HG03432 (cell line): Measurements from ENCODE around the gene TRAK1.
A peak's percentile ranks its signal among the peaks of the same experiment; 100 is the strongest.

Experiments
- ATAC-seq: cut with Tn5 transposase; IDR thresholded peaks from one replicate; pipeline ENCODE4 v1.9.1; 2021; ENCODE audit warnings: mild to moderate bottlenecking, moderate library complexity; ENCODE audit not compliant: unreplicated experiment

TRAK1 gene

DNA sequence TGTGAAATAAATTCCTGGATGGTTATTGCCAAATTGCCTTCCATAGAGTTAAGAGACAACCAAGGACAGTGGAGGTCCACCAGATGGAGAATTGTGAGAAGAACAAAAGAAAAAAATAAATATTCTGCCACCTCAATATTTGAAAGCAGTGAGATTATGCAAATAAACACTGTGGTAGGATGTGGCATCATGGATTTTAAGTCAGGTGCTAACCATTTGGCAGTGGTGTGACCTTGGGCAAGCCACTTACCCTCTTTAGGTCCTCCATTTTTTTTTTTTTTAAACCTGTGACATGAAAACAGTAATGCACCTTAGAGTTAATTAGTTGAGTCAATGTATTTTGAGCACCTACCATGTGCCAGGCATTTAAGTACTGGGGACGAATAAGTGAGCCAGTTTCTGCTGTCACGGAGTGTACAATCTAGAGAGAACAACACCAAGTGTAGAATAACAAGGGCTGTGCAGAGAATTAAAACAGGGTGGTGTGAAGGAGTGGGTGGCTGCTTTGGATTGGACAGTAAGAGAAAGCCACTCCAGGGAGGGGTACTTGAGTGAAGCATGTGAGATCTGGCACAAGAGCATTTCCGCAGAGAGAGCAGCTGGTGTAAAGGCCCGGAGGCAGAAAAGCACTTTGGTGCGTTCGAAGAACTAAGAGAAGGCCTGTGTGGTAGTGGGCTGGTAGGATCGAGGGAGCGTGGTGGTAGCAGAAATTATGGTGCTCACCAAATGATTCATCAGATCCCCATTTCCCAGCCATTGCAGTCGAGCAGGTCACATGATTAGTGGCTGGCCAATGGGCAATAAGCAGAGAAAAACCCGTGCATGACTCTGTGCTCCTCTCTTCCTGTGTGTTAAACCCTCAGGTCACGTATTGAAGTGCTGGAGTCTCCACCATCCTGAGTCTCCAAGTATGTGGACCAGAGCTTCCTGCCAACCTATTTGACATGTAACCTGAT, 135.6 kb downstream of the TRAK1 start:
- no peak for ATAC-seq

GRCh38 chr3:42228796-42229195, 137.6 kb downstream of the TRAK1 start:
- ATAC-seq: no peak

DNA sequence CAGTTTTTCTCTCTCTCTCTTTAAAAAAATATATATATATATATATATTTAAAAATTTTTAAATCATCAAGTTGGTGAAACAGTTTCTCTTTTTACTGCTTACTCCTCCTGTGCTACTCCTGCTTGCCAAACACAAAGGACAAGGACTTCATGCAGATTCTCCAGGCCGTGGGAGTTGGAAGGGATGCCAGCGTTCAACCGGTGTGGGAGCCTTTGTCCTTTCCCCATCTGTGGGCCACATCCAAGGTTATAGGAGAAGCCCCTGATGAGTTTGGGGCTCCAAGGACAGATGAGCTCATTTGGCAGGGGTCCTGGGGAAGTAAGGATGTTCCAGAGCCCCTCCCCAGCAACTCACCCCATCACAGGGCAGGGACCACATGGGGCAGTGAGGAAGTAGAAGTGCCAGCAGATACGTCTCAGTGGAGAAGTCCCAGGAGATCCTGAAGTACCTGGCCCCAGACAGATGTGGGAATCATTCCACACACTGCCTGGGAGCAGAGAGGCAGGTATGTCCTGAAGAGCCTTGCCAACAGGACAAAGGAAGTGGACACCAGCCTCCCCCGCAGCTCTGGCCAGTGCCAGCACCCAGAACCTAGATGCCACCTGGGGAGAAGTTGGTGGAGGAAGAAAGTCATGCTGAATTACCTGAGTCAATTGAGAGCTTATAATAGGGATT, 138.2 kb downstream of the TRAK1 start:
- ATAC-seq: no peak

GRCh38 chr3:42229942-42230688, 139.0 kb downstream of the TRAK1 start:
- ATAC-seq: no peak

DNA sequence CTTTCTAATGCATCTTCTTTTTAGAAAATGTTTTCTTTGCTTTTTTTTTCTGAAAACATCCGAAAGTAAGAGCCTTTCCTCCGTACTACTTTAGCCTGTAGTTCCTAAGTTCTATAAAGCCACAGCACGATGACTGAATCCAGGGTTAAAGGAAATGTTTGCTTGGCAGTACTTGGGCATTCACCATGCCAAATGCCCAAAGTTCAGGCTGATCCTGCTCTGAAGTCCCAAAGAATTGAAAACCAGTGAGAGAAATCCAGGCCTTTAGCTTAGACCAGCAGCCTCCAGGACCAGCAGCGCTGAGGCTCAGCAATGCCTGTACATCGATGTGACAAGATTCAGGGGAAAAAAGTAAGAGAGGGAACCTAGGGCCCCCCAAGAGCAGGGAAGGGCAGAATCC, 139.7 kb downstream of the TRAK1 start:
- ATAC-seq: no peak

DNA sequence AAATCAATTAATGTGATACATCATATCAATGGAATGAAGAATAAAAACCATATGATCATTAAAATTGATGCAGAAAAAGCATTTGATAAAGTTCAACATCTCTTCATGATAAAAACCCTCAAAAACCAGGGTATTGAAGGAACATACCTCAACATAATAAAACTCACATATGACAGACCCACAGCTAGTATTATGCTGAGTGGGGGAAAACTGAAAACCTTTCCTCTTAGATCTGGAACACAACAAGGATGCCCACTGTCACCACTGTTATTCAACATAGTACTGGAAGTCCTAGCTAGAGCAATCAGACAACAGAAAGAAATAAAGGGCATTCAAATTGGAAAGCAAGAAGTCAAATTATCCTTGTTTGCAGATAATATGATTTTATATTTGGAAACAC, 144.4 kb downstream of the TRAK1 start:
- no peak for ATAC-seq

GRCh38 chr3:42236611-42237010, 145.5 kb downstream of the TRAK1 start:
- ATAC-seq: no peak

GRCh38 chr3:42246091-42246490, 154.9 kb downstream of the TRAK1 start:
- ATAC-seq: no peak

- ATAC-seq: peak; percentile 63
These were observed 156.4 kb downstream of the TRAK1 start for GRCh38 chr3:42247576-42248027.

GRCh38 chr3:42250761-42251160, 159.6 kb downstream of the TRAK1 start:
- ATAC-seq: no peak

DNA sequence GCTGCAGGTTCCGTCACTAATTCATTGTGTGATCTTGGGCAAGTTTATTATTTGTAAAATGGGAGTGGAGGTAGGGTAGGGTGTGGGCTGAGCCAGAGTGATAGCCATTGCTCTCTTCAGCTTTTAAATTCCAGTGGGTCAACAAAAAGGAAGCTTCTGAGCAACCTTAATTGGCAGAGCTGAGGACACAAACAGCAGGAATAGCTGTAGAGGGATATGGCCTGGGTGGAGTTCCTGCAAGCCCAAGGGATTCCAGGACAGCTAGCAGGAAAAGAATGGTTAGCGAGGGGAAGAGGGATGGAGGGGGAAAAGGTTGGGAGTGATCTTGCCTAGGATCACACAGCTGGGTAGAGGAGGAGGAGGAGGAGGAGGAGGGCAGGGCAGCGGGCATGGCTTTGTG, 163.4 kb downstream of the TRAK1 start:
- ATAC-seq: no peak

DNA sequence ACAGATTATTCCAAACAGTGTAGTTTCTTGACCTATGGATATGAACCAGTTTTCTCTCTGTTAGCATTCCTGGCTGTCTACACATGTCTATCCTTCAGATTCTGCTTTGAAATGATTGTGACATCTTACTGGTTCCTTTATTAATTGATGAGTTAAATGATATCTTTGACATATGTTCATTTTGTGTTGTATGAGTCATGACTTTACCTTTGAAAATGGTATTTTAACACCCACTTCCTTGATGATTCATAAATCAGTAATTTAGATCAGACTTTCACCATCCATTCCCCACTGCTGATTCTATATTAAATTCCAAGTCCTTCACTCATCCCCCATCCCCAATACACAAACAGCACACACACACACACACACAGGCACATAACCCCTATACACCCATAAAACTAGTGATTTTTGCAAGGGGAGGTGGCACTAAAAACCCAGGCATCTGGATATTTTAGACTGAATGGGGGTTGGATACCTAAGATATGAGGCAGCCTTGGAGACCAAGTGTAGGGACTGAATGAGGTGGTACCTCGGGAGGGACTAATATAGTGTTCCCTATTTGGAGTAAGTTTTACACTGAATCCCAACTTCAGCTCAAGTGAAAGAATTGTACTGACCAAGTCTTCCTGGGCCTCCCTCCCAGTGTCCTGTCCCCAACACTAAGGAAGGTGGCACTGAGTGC, 165.1 kb downstream of the TRAK1 start:
- no peak for ATAC-seq

- ATAC-seq: no peak
These were observed 165.8 kb downstream of the TRAK1 start for GRCh38 chr3:42257007-42257406.

GRCh38 chr3:42262525-42262924, 171.4 kb downstream of the TRAK1 start:
- no peak for ATAC-seq

DNA sequence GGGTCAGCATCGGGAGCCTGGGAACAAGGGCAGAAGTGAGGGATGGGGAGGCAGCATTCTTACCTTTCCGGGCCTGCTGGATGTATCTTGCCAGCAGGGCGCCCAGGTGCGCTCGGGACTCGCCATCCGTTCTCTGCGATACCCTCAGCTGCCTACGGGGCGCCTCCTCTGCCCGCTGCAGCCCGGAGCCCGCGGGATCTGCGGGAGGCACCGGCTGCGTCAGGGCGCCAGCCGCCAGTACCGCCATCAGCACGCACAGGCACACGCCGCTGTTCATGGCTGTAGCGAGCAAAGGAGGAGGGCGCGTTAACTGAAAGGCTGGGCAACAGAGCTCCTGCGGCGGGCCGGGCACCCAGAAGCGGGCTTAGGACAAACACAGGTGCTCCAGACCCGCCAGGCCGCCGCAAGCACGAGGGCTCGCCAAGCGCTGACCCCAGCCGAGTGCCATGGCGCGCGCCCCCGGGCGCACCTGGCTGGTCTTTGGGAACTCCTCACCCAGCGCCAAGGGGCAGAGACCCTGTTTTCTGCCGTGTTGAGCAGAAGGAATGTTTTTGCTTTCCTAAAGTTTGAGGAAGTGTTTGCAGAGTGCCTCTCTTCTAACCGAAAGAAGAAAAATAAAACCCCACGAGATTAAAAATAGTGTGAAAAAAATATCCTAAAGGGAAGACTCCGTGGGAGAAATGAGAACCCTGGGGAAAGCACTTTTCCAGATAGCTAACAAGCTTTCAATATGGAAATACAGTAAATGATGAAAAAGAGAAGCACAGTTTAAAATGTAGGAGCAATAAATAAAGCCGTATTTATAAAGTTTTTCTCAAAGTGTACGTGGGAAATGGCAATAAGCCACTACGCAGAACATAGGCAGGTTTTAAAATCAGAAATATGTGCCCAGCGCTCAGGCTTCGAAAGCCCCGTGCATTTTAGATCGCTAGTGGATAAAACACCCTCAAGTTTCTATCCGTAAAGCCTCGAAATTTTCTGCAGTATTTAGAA, 172.5 kb downstream of the TRAK1 start:
- no peak for ATAC-seq

DNA sequence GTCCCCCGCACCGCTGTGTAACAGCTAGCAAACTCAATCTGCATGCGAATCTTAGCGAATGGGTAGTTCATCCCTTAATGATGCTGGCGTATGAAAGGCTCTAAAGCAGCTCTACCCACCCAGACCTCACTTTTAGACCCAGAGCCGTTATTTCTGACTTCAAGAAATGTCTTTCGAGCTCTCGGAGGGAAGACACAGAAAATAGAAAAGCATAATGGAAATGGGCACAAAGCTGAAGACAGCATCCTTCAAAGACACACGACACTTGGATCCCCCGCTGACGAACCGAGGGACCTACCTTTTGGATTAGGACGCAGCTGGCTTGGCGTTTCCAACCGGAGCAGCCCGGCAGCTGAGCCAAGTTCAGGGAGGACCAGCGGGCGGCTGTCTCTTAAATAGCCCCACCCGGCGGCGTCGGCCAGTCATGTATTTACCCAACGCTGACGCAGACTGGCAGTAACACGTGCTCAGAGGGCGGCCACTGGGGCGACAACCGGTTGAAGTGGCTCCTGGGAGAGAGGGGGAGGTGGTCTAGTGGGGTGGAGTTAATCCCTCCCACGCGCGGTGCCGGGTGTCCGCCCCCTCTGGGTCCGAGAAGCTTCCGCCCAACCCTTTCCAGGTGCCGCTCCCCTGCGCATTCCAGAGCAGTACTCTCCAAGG, 173.4 kb downstream of the TRAK1 start:
- no peak for ATAC-seq

GRCh38 chr3:42265059-42265991, 174.2 kb downstream of the TRAK1 start:
- ATAC-seq: no peak

- no peak for ATAC-seq
These were observed 174.9 kb downstream of the TRAK1 start, which contains the start of gene CCK for GRCh38 chr3:42266085-42266484. Gene CCK, minus strand, starts transcription at chr3:42266185. Its CDS starts 2,555 bp downstream, at chr3:42263630.
